MM.1S (cell line): ENCODE measurements around the gene CTNNA3.

Experiments
- DNase-seq: peaks from one replicate; pipeline ENCODE4 v3.0.0-alpha.2; 2015
- H2AFZ ChIP-seq: fragments of 300-600 bp; sonication (generic); 2 replicates; pipeline ENCODE4 v1.6.0; 2016; ENCODE audit warnings: antibody characterized with exemption, low read length
- H3F3A ChIP-seq: fragments of 300-600 bp; sonication (generic); 2 replicates; pipeline ENCODE4 v1.6.1; 2016; ENCODE audit warnings: mild to moderate bottlenecking, antibody characterized with exemption, low read length, moderate library complexity, mixed read lengths; ENCODE audit not compliant: insufficient read depth
- H3K27ac ChIP-seq: fragments of 300-600 bp; sonication (generic); 2 replicates; pipeline ENCODE4 v1.5.1; 2016; ENCODE audit warnings: mild to moderate bottlenecking, low read length
- H3K27me3 ChIP-seq: fragments of 300-600 bp; sonication (generic); replicated peaks from 2 replicates; pipeline ENCODE4 v1.6.0; 2016; ENCODE audit warnings: low read length; ENCODE audit not compliant: insufficient read depth
- H3K36me3 ChIP-seq: fragments of 300-600 bp; sonication (generic); replicated peaks from 2 replicates; pipeline ENCODE4 v1.6.1; 2016; ENCODE audit warnings: mild to moderate bottlenecking, low read length, mixed read lengths; ENCODE audit not compliant: insufficient read depth
- H3K4me1 ChIP-seq: fragments of 300-600 bp; sonication (generic); 2 replicates; pipeline ENCODE4 v1.6.1; 2016; ENCODE audit warnings: low read length, mixed read lengths
- H3K4me2 ChIP-seq: fragments of 300-600 bp; sonication (generic); 2 replicates; pipeline ENCODE4 v1.6.0; 2016; ENCODE audit warnings: low read depth, low read length
- H3K4me3 ChIP-seq: fragments of 300-600 bp; sonication (generic); 2 replicates; pipeline ENCODE4 v1.5.1; 2016; ENCODE audit warnings: low read length, mixed read lengths
- H3K79me2 ChIP-seq: fragments of 300-600 bp; sonication (generic); 2 replicates; pipeline ENCODE4 v1.6.1; 2016; ENCODE audit warnings: mixed run types, low read length, mixed read lengths
- H3K9ac ChIP-seq: fragments of 300-600 bp; sonication (generic); 2 replicates; pipeline ENCODE4 v1.6.1; 2016; ENCODE audit warnings: low read length, mixed read lengths
- H3K9me2 ChIP-seq: fragments of 300-600 bp; sonication (generic); replicated peaks from 2 replicates; pipeline ENCODE4 v1.6.1; 2016; ENCODE audit warnings: mild to moderate bottlenecking, low read length, mixed read lengths; ENCODE audit not compliant: insufficient read depth
- H3K9me3 ChIP-seq: fragments of 300-600 bp; sonication (generic); replicated peaks from 2 replicates; pipeline ENCODE4 v1.6.1; 2016; ENCODE audit warnings: mild to moderate bottlenecking, low read length, mixed read lengths; ENCODE audit not compliant: insufficient read depth
- H4K20me1 ChIP-seq: fragments of 300-600 bp; sonication (generic); 2 replicates; pipeline ENCODE4 v1.6.1; 2016; ENCODE audit warnings: mild to moderate bottlenecking, low read length, moderate library complexity, mixed read lengths; ENCODE audit not compliant: insufficient read depth
- CTCF ChIP-seq: fragments of 300-600 bp; sonication (generic); IDR thresholded peaks from 2 replicates; pipeline ENCODE4 v1.5.1; 2016; ENCODE audit warnings: antibody characterized with exemption, low read length, mixed read lengths
- EZH2 ChIP-seq: fragments of 300-600 bp; sonication (generic); optimal IDR thresholded peaks from 2 replicates; pipeline ENCODE3; 2017; ENCODE audit warnings: low read depth, mild to moderate bottlenecking, antibody characterized with exemption, low read length, mixed read lengths
- EZH2phosphoT487 ChIP-seq: fragments of 300-600 bp; sonication (generic); IDR thresholded peaks from 2 replicates; pipeline ENCODE4 v1.6.1; 2018; ENCODE audit warnings: antibody characterized with exemption, low read length

CTNNA3 gene

DNA sequence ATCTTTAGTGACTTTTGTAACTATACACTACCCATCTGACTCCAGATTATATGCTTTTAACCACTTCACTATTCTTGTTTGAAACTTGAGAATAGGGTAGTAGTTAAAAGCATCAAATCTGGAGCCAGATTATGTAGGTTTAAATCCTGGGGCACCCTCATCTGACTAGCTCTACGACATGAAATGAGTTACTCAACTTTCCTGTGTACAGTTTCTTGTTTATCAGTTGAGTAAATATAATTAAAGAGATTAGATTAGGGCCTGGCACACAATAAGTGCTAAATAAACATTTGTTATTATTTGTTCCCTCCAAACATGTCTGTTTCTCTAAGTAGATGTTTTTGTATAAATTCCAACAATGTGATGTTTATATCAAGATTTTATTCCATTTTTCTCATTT, 1255.4 kb downstream of the CTNNA3 start:
- no peaks in the 10 kb centered on the region for H3K4me1 ChIP-seq
- no peaks in the 10 kb centered on the region for H3K27me3 ChIP-seq
- H3K9me3 ChIP-seq = no peaks in the 10 kb centered on the region
- no peaks in the 10 kb centered on the region for H4K20me1 ChIP-seq
- no peak for DNase-seq
- H3F3A ChIP-seq = no peaks in the 10 kb centered on the region
- H3K79me2 ChIP-seq = no peaks in the 10 kb centered on the region
- no peak overlapping the region for H3K4me2 ChIP-seq
- no peaks in the 10 kb centered on the region for H3K9me2 ChIP-seq
- TF ChIP-seq EZH2phosphoT487 = no peak
- no peak for TF ChIP-seq EZH2
- no peak for TF ChIP-seq CTCF
- H3K9ac ChIP-seq = no peak overlapping the region
- H3K36me3 ChIP-seq = no peaks in the 10 kb centered on the region
- H3K4me3 ChIP-seq = no peak overlapping the region
- H3K27ac ChIP-seq = no peak overlapping the region
- no peak overlapping the region for H2AFZ ChIP-seq

DNA sequence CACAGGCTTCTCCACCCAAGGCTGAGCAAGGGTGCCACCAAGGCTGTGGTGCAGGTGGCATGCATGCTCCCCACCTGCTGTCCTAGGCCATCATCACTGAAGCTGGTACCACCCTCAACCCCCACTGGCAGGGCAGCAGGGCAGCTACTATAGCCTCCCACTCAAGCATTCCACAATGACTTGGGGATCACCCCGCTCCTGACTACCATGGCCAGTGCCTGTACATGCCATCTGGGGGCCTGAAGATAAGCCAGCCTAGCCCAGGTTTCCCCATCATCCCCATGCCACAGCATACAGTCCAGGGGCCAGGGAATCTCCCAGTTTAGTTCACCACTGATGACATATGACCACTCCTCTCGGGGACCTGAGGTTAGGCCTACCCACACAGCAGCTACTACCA, 1281.1 kb downstream of the CTNNA3 start:
- Histone ChIP-seq H3K4me2 (no peak overlapping the region), H3K9me3 (no peaks in the 10 kb centered on the region), H3K9me2 (no peaks in the 10 kb centered on the region), H3K79me2 (no peaks in the 10 kb centered on the region), H2AFZ (no peak overlapping the region), H4K20me1 (no peaks in the 10 kb centered on the region), H3K9ac (no peak overlapping the region), H3K36me3 (no peaks in the 10 kb centered on the region), H3K4me3 (no peak overlapping the region), H3K27ac (no peak overlapping the region), H3K4me1 (no peaks in the 10 kb centered on the region), H3F3A (no peaks in the 10 kb centered on the region), H3K27me3 (no peaks in the 10 kb centered on the region)
- TF ChIP-seq CTCF (no peak), EZH2phosphoT487 (no peak), EZH2 (no peak)
- DNase-seq = no peak

DNA sequence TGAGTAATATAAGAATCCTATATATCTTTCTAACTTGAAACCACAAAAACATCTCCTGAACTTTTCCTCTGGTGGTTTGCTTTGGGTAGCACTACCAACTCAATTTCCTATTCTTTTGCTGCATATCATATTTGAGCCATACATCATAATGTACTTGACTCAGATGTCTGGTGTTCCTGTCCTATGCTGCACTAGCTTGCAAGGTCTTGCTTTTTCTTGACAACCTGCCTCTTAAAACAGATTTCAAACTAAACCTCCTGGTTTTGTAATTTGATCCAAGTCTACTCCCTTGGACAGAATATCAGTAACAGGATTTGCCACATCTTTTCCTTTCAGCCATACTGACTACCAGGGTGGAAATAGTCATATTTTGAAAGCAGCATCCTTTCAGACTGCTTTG, 1290.4 kb downstream of the CTNNA3 start:
- H3K4me2 ChIP-seq = no peak overlapping the region
- TF ChIP-seq CTCF (no peak), EZH2phosphoT487 (no peak), EZH2 (no peak)
- no peaks in the 10 kb centered on the region for H3K36me3 ChIP-seq
- no peak overlapping the region for H3K4me3 ChIP-seq
- DNase-seq = no peak
- no peaks in the 10 kb centered on the region for H3F3A ChIP-seq
- H3K27me3 ChIP-seq = no peaks in the 10 kb centered on the region
- no peaks in the 10 kb centered on the region for H4K20me1 ChIP-seq
- H3K9ac ChIP-seq = no peak overlapping the region
- no peaks in the 10 kb centered on the region for H3K9me3 ChIP-seq
- no peaks in the 10 kb centered on the region for H3K9me2 ChIP-seq
- H3K79me2 ChIP-seq = no peaks in the 10 kb centered on the region
- no peak overlapping the region for H2AFZ ChIP-seq
- H3K4me1 ChIP-seq = no peaks in the 10 kb centered on the region
- no peak overlapping the region for H3K27ac ChIP-seq

DNA sequence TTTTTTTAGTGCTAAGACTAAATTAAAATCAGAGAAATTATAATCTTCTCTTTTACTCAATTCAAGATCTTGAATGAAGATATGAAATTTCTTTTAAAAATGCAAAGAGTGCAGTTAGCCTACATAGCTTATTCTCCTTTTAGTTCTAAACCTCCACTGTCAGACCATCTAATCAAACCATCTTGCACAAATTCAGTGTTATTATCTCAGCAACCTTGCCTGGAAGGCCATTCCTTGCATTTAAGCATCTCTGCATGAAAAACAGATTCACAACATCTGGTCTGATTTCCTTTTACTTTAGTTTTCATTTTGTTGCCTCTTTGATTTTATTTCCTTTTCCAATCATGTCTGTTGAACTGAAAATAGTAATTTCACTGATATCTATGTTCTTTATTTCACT, 1297.3 kb downstream of the CTNNA3 start:
- Histone ChIP-seq H3K79me2 (no peaks in the 10 kb centered on the region), H3K27me3 (no peaks in the 10 kb centered on the region), H3K4me2 (no peak overlapping the region), H3K9me3 (no peaks in the 10 kb centered on the region), H3F3A (no peaks in the 10 kb centered on the region), H3K9me2 (no peaks in the 10 kb centered on the region), H3K27ac (no peak overlapping the region), H3K9ac (no peak overlapping the region), H3K36me3 (no peaks in the 10 kb centered on the region), H4K20me1 (no peaks in the 10 kb centered on the region), H3K4me3 (no peak overlapping the region), H2AFZ (no peak overlapping the region), H3K4me1 (no peaks in the 10 kb centered on the region)
- no peak for DNase-seq
- TF ChIP-seq CTCF (no peak), EZH2 (no peak), EZH2phosphoT487 (no peak)
